GM13976 (cell line): ENCODE data around the gene CCRL2.

ENCODE experiments used
- DNase-seq: peaks from one replicate; pipeline ENCODE4 v3.0.0; 2012; ENCODE audit warnings: low spot score
- CTCF ChIP-seq: IDR thresholded peaks from 2 replicates; pipeline ENCODE4 v1.5.1; 2012; ENCODE audit warnings: borderline replicate concordance, mild to moderate bottlenecking; ENCODE audit not compliant: insufficient read depth; ENCODE audit errors: extremely low read depth, missing control alignments, control extremely low read depth
- in situ Hi-C: fragments of 300-500 bp; cut with MboI; formaldehyde crosslinking; loops from one replicate; pipeline ENCODE4 v1.12.0; 2022; ENCODE audit warnings: low sequenced_read_pairs, mixed read lengths, inconsistent platforms; ENCODE audit not compliant: unreplicated experiment

Gene CCRL2

DNA sequence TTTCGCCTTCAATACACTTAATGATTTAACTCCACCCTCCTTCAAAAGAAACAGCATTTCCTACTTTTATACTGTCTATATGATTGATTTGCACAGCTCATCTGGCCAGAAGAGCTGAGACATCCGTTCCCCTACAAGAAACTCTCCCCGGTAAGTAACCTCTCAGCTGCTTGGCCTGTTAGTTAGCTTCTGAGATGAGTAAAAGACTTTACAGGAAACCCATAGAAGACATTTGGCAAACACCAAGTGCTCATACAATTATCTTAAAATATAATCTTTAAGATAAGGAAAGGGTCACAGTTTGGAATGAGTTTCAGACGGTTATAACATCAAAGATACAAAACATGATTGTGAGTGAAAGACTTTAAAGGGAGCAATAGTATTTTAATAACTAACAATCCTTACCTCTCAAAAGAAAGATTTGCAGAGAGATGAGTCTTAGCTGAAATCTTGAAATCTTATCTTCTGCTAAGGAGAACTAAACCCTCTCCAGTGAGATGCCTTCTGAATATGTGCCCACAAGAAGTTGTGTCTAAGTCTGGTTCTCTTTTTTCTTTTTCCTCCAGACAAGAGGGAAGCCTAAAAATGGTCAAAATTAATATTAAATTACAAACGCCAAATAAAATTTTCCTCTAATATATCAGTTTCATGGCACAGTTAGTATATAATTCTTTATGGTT lies 36.1 kb upstream of the CCRL2 start, which contains the start of gene CCR5:
Gene CCR5 (plus strand): TSS at position 108 of the 680 bp plus-strand sequence. CDS start 1,957 bp downstream, outside the sequence.
- no peak for TF ChIP-seq CTCF
- DNase-seq, result no peak
- in situ Hi-C loops, result loop anchor here (5.0 to 10.0 kb wide), 3 partner anchors 154 to 426 kb away; partner anchors contain the start of gene CXCR6

DNA sequence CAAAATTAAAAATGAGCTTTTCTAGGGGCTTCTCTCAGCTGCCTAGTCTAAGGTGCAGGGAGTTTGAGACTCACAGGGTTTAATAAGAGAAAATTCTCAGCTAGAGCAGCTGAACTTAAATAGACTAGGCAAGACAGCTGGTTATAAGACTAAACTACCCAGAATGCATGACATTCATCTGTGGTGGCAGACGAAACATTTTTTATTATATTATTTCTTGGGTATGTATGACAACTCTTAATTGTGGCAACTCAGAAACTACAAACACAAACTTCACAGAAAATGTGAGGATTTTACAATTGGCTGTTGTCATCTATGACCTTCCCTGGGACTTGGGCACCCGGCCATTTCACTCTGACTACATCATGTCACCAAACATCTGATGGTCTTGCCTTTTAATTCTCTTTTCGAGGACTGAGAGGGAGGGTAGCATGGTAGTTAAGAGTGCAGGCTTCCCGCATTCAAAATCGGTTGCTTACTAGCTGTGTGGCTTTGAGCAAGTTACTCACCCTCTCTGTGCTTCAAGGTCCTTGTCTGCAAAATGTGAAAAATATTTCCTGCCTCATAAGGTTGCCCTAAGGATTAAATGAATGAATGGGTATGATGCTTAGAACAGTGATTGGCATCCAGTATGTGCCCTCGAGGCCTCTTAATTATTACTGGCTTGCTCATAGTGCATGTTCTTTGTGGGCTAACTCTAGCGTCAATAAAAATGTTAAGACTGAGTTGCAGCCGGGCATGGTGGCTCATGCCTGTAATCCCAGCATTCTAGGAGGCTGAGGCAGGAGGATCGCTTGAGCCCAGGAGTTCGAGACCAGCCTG lies 35.3 kb upstream of the CCRL2 start:
- in situ Hi-C loops, result loop anchor here (5.0 to 10.0 kb wide), 3 partner anchors 154 to 427 kb away; partner anchors contain the start of gene CXCR6
- no peak for TF ChIP-seq CTCF
- DNase-seq, result no peak

GRCh38 chr3:46372492-46373359 lies 34.3 kb upstream of the CCRL2 start:
- in situ Hi-C loops, result loop anchor here (5.0 to 10.0 kb wide), 3 partner anchors 155 to 428 kb away; partner anchors contain the start of gene CXCR6
- peak; percentile 38 for DNase-seq
- TF ChIP-seq CTCF, result peak; percentile 68

GRCh38 chr3:46374755-46375154 lies 32.3 kb upstream of the CCRL2 start:
- in situ Hi-C loops, result loop anchor here (5.0 to 10.0 kb wide), 3 partner anchors 157 to 430 kb away; partner anchors contain the start of gene CXCR6
- no peak for DNase-seq
- TF ChIP-seq CTCF, result no peak

DNA sequence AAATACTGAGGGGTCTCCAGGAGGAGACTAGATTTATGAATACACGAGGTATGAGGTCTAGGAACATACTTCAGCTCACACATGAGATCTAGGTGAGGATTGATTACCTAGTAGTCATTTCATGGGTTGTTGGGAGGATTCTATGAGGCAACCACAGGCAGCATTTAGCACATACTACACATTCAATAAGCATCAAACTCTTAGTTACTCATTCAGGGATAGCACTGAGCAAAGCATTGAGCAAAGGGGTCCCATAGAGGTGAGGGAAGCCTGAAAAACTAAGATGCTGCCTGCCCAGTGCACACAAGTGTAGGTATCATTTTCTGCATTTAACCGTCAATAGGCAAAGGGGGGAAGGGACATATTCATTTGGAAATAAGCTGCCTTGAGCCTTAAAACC lies 31.8 kb upstream of the CCRL2 start:
- in situ Hi-C loops, result loop anchor here (10.0 kb wide), 2 partner anchors 290 to 430 kb away; partner anchors contain the start of gene CXCR6
- TF ChIP-seq CTCF, result no peak
- DNase-seq, result no peak
